ENCODE data around the gene YIF1A.
"Not testable (repeated sequence)": the region's sequence is repeated elsewhere in the genome, so short reads cannot be mapped to it uniquely, and the experiment has no call there.

Gene YIF1A

DNA sequence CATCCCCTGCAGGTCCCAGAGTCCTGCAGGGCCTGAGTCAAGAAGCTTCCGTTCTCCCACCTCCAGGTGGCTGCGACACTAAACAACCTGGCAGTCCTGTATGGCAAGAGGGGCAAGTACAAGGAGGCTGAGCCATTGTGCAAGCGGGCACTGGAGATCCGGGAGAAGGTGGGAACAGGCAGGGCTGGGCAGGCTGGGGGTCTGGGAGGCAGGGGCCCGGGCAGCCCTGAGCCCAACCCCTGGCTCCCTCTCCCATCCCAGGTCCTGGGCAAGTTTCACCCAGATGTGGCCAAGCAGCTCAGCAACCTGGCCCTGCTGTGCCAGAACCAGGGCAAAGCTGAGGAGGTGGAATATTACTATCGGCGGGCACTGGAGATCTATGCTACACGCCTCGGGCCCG is 25.2 kb downstream of the YIF1A start:
- H3K4me1 ChIP-seq (ENCODE audit: control insufficient read depth in 1 of 2, insufficient read depth in 2 of 2, low read length in 2 of 2), result peaks cover 9 to 10% of the 10 kb centered on the region in 2 donors
- H3K9ac ChIP-seq (ENCODE audit: low read depth in 1 of 2, low read length in 2 of 2), result no peak overlapping the region
- H3K36me3 ChIP-seq (ENCODE audit: control insufficient read depth in 1 of 2, insufficient read depth in 2 of 2, low read length in 2 of 2), result peaks cover 16 to 36% of the 10 kb centered on the region in 2 donors
- no peaks in the 10 kb centered on the region for H3K9me3 ChIP-seq (ENCODE audit: control insufficient read depth in 1 of 2, low read length in 2 of 2)
- H3K27me3 ChIP-seq (ENCODE audit: control insufficient read depth in 1 of 2, insufficient read depth in 2 of 2, low read length in 2 of 2), result no peaks in the 10 kb centered on the region
- no peak overlapping the region for H3K27ac ChIP-seq (ENCODE audit: low read depth, low read length)
- H3K4me3 ChIP-seq (ENCODE audit: low read depth in 1 of 2, low read length in 2 of 2), result no peak overlapping the region

DNA sequence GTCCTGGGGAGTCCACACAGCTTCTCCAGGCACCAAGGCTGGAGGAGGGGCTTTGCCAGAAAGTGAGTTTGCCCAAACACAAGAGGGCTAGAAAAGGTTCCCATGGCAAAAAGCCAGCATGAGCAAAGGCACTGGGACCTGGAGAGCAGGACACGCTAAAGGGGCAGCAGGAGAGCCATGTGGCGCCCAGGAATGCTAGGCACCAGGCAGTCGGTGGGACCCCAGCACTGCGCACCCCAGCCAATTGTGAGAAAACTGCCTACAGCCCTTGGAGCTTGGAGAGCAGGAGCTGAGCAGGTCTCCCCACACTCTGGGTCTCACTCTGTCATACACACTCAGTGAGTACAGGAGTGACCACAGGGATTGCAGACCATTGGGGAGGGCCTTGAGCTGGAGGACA is 25.7 kb downstream of the YIF1A start:
- H3K27ac ChIP-seq (ENCODE audit: low read depth, low read length), result no peak overlapping the region

DNA sequence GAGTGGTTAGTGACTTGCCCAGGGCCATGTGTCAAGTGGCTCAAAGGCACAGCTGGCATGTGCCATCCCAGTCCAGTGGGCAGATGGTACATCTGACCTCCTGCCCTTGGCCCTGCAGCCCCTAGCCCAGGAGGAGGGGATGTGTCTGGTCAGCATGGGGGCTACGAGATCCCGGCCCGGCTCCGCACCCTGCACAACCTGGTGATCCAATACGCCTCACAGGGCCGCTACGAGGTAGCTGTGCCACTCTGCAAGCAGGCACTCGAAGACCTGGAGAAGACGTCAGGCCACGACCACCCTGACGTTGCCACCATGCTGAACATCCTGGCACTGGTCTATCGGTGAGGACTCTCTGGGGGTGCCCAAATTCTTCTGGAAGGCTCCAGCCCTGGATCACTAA is 26.2 kb downstream of the YIF1A start:
- Histone ChIP-seq H3K27ac (ENCODE audit: low read depth, low read length) (no peak overlapping the region), H3K9ac (ENCODE audit: low read depth in 1 of 2, low read length in 2 of 2) (no peak overlapping the region), H3K9me3 (ENCODE audit: control insufficient read depth in 1 of 2, low read length in 2 of 2) (no peaks in the 10 kb centered on the region), H3K36me3 (ENCODE audit: control insufficient read depth in 1 of 2, insufficient read depth in 2 of 2, low read length in 2 of 2) (peaks cover 16 to 36% of the 10 kb centered on the region in 2 donors), H3K27me3 (ENCODE audit: control insufficient read depth in 1 of 2, insufficient read depth in 2 of 2, low read length in 2 of 2) (no peaks in the 10 kb centered on the region), H3K4me3 (ENCODE audit: low read depth in 1 of 2, low read length in 2 of 2) (no peak overlapping the region), H3K4me1 (ENCODE audit: control insufficient read depth in 1 of 2, insufficient read depth in 2 of 2, low read length in 2 of 2) (peaks cover 14% of the 10 kb centered on the region in 2 donors)

More for the DNA sequence above, 25.7 kb downstream of the YIF1A start:
- Histone ChIP-seq H3K4me3 (ENCODE audit: low read depth in 1 of 2, low read length in 2 of 2) (no peak overlapping the region), H3K36me3 (ENCODE audit: control insufficient read depth in 1 of 2, insufficient read depth in 2 of 2, low read length in 2 of 2) (peaks cover 16 to 36% of the 10 kb centered on the region in 2 donors), H3K9me3 (ENCODE audit: control insufficient read depth in 1 of 2, low read length in 2 of 2) (no peaks in the 10 kb centered on the region), H3K4me1 (ENCODE audit: control insufficient read depth in 1 of 2, insufficient read depth in 2 of 2, low read length in 2 of 2) (peaks cover 14% of the 10 kb centered on the region in 2 donors), H3K9ac (ENCODE audit: low read depth in 1 of 2, low read length in 2 of 2) (no peak overlapping the region), H3K27me3 (ENCODE audit: control insufficient read depth in 1 of 2, insufficient read depth in 2 of 2, low read length in 2 of 2) (no peaks in the 10 kb centered on the region)

DNA sequence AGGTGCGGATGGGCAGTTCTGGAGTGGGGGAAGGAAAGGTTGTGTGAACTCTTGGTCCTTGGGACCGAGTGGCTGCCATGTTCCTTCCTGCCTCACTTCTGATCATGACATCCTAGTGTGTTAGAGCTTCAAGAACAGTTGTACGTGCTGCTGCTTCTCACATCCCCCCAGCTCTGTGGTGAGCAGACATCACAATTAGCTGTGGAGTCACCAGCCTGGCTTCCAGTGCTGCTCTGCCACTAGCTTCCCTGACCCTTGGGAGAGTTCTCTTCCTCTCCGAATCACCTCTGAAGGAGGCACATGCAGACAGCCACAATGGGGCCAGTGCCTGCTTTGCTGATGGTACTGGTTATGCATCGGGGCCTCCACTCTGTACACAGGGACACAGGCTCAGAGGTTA is 26.8 kb downstream of the YIF1A start:
- Histone ChIP-seq H3K36me3 (ENCODE audit: control insufficient read depth in 1 of 2, insufficient read depth in 2 of 2, low read length in 2 of 2) (peaks cover 16 to 36% of the 10 kb centered on the region in 2 donors), H3K9ac (ENCODE audit: low read depth in 1 of 2, low read length in 2 of 2) (no peak overlapping the region), H3K27ac (ENCODE audit: low read depth, low read length) (no peak overlapping the region), H3K4me3 (ENCODE audit: low read depth in 1 of 2, low read length in 2 of 2) (no peak overlapping the region), H3K9me3 (ENCODE audit: control insufficient read depth in 1 of 2, low read length in 2 of 2) (no peaks in the 10 kb centered on the region), H3K27me3 (ENCODE audit: control insufficient read depth in 1 of 2, insufficient read depth in 2 of 2, low read length in 2 of 2) (peaks cover 0 to under 1% of the 10 kb centered on the region in 2 donors), H3K4me1 (ENCODE audit: control insufficient read depth in 1 of 2, insufficient read depth in 2 of 2, low read length in 2 of 2) (peaks cover 14% of the 10 kb centered on the region in 2 donors)

DNA sequence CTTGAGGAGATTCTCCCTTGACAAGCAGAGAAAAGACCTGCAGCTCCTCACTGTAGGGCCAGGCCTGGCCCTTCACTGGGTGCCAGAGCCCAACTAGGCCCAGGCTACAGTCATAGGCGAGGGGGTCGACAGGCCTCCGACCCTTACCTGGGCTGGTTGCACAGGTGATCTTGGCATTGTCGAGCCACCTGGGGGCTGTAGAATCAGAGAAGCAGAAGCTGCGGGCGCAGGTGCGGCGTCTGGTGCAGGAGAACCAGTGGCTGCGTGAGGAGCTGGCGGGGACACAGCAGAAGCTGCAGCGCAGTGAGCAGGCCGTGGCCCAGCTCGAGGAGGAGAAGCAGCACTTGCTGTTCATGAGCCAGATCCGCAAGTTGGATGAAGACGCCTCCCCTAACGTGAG is 27.4 kb downstream of the YIF1A start:
- Histone ChIP-seq H3K4me1 (ENCODE audit: control insufficient read depth in 1 of 2, insufficient read depth in 2 of 2, low read length in 2 of 2) (peaks cover 9 to 14% of the 10 kb centered on the region in 2 donors), H3K27ac (ENCODE audit: low read depth, low read length) (no peak overlapping the region), H3K9ac (ENCODE audit: low read depth in 1 of 2, low read length in 2 of 2) (no peak overlapping the region), H3K4me3 (ENCODE audit: low read depth in 1 of 2, low read length in 2 of 2) (no peak overlapping the region), H3K36me3 (ENCODE audit: control insufficient read depth in 1 of 2, insufficient read depth in 2 of 2, low read length in 2 of 2) (peaks cover 16 to 36% of the 10 kb centered on the region in 2 donors), H3K27me3 (ENCODE audit: control insufficient read depth in 1 of 2, insufficient read depth in 2 of 2, low read length in 2 of 2) (peaks cover 0 to 4% of the 10 kb centered on the region in 2 donors), H3K9me3 (ENCODE audit: control insufficient read depth in 1 of 2, low read length in 2 of 2) (no peaks in the 10 kb centered on the region)

DNA sequence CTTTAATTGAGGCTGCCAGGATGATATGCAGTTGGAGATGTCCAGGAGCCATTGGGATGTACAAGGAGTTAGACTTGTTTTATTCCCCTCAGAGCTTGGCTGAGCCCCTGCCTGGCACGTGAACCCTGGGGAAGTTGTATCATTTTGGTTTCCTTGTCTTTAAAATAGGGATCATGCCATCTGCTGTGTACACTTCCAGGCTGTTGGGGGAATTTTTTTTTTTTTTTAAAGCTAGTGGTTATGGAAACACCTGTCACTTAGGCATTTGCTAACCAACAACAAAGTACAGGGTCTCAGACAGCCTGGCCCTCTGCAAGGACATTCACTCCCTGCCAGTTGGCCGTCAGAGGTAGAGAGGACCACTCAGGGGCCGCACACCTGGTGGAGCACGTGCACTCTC is 29.0 kb downstream of the YIF1A start:
- H3K4me3 ChIP-seq (ENCODE audit: low read depth in 1 of 2, low read length in 2 of 2), result no peak overlapping the region
- peaks cover 5 to 15% of the 10 kb centered on the region in 2 donors for H3K4me1 ChIP-seq (ENCODE audit: control insufficient read depth in 1 of 2, insufficient read depth in 2 of 2, low read length in 2 of 2)
- H3K9me3 ChIP-seq (ENCODE audit: control insufficient read depth in 1 of 2, low read length in 2 of 2), result no peaks in the 10 kb centered on the region
- H3K36me3 ChIP-seq (ENCODE audit: control insufficient read depth in 1 of 2, insufficient read depth in 2 of 2, low read length in 2 of 2), result peaks cover 16 to 36% of the 10 kb centered on the region in 2 donors
- H3K27me3 ChIP-seq (ENCODE audit: control insufficient read depth in 1 of 2, insufficient read depth in 2 of 2, low read length in 2 of 2), result peaks cover 0 to 4% of the 10 kb centered on the region in 2 donors
- no peak overlapping the region for H3K9ac ChIP-seq (ENCODE audit: low read depth in 1 of 2, low read length in 2 of 2)
- no peak overlapping the region for H3K27ac ChIP-seq (ENCODE audit: low read depth, low read length)

DNA sequence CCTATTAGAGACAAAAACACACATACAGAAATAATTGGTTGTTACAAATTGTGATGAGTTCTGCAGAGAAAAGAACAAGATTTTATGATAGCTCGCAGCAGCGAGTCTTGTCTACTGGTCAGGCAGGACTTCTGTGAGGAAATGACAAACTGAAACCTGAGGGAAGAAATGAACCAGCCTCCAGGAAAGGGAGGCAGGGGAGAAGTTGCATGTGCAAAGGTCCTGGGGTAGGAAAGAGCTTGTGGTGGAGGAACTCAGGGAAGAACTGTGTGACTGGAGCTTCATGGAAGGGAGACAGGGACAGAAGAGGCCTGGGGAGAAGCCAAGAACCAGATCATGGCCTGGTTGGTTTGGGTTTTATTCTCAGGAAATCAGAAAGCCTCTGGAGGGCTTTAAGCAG is 29.7 kb downstream of the YIF1A start:
- H3K9ac ChIP-seq (ENCODE audit: low read depth in 1 of 2, low read length in 2 of 2), result no peak overlapping the region
- H3K36me3 ChIP-seq (ENCODE audit: control insufficient read depth in 1 of 2, insufficient read depth in 2 of 2, low read length in 2 of 2), result peaks cover 15 to 30% of the 10 kb centered on the region in 2 donors
- H3K27me3 ChIP-seq (ENCODE audit: control insufficient read depth in 1 of 2, insufficient read depth in 2 of 2, low read length in 2 of 2), result peaks cover 0 to 4% of the 10 kb centered on the region in 2 donors
- H3K4me3 ChIP-seq (ENCODE audit: low read depth in 1 of 2, low read length in 2 of 2), result no peak overlapping the region
- H3K27ac ChIP-seq (ENCODE audit: low read depth, low read length), result no peak overlapping the region
- no peaks in the 10 kb centered on the region for H3K9me3 ChIP-seq (ENCODE audit: control insufficient read depth in 1 of 2, low read length in 2 of 2)
- H3K4me1 ChIP-seq (ENCODE audit: control insufficient read depth in 1 of 2, insufficient read depth in 2 of 2, low read length in 2 of 2), result peaks cover 5 to 15% of the 10 kb centered on the region in 2 donors

DNA sequence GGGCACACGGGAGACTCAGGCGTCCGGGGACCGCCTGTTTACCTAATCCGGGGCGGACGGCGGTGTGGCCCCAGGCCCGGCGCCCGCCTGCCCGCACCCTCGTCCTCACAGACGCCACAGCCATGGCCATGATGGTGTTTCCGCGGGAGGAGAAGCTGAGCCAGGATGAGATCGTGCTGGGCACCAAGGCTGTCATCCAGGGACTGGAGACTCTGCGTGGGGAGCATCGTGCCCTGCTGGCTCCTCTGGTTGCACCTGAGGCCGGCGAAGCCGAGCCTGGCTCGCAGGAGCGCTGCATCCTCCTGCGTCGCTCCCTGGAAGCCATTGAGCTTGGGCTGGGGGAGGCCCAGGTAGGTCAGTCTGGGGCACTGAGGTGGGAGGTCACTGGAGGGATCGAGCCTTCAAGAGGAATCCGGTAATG is 30.5 kb downstream of the YIF1A start:
- Histone ChIP-seq H3K27me3 (ENCODE audit: control insufficient read depth in 1 of 2, insufficient read depth in 2 of 2, low read length in 2 of 2) (peaks cover 0 to 4% of the 10 kb centered on the region in 2 donors), H3K9me3 (ENCODE audit: control insufficient read depth in 1 of 2, low read length in 2 of 2) (no peaks in the 10 kb centered on the region), H3K36me3 (ENCODE audit: control insufficient read depth in 1 of 2, insufficient read depth in 2 of 2, low read length in 2 of 2) (peaks cover 13 to 23% of the 10 kb centered on the region in 2 donors), H3K4me3 (ENCODE audit: low read depth in 1 of 2, low read length in 2 of 2) (peak overlapping the region; percentile 86 to 91), H3K9ac (ENCODE audit: low read depth in 1 of 2, low read length in 2 of 2) (peak overlapping the region; percentile 79 to 86), H3K27ac (ENCODE audit: low read depth, low read length) (no peak overlapping the region), H3K4me1 (ENCODE audit: control insufficient read depth in 1 of 2, insufficient read depth in 2 of 2, low read length in 2 of 2) (peaks cover 5 to 15% of the 10 kb centered on the region in 2 donors)

DNA sequence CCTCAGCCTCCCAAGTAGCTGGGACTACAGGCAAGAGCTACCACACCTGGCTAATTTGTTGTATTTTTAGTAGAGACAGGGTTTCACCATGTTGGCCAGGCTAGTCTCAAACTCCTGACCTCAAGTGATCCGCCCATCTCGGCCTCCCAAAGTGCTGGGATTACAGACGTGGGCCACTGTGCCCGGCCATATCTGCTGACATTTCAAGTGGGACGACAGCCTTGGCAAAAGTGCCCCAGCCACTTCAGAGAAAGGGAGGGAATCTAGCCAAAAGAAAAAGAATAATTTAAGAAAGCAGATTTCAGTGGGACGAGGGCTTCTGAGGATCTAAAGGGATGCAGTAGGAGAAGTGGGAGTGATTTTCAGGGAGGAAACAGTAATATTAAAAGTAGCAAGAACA is 35.9 kb downstream of the YIF1A start:
- not testable (repeated sequence) for H3K4me1 ChIP-seq (ENCODE audit: control insufficient read depth in 1 of 2, insufficient read depth in 2 of 2, low read length in 2 of 2); H3K9ac ChIP-seq (ENCODE audit: low read depth in 1 of 2, low read length in 2 of 2); H3K9me3 ChIP-seq (ENCODE audit: control insufficient read depth in 1 of 2, low read length in 2 of 2); H3K27ac ChIP-seq (ENCODE audit: low read depth, low read length); H3K27me3 ChIP-seq (ENCODE audit: control insufficient read depth in 1 of 2, insufficient read depth in 2 of 2, low read length in 2 of 2); H3K36me3 ChIP-seq (ENCODE audit: control insufficient read depth in 1 of 2, insufficient read depth in 2 of 2, low read length in 2 of 2); H3K4me3 ChIP-seq (ENCODE audit: low read depth in 1 of 2, low read length in 2 of 2)

DNA sequence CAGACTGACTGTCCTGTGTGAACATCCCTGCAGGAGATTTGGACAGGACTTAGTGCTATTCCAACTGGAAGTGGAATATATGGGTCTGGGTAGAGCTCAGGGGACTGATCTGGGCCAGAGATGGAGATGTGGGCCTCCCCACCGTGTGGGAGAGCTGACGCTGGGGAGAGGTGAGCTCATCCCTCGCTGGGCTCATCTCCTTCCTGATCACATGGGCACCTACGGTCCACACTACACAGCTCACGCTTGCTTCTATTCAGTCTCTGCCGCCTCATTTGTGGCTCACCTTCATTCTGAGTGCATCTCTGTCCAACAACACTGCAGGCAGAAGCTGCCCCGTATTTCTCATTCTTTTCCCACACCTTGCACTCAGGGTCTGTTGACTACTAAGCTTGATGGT is 37.1 kb downstream of the YIF1A start:
- Histone ChIP-seq H3K27me3 (ENCODE audit: control insufficient read depth in 1 of 2, insufficient read depth in 2 of 2, low read length in 2 of 2) (no peaks in the 10 kb centered on the region), H3K4me3 (ENCODE audit: low read depth in 1 of 2, low read length in 2 of 2) (no peak overlapping the region), H3K27ac (ENCODE audit: low read depth, low read length) (no peak overlapping the region), H3K36me3 (ENCODE audit: control insufficient read depth in 1 of 2, insufficient read depth in 2 of 2, low read length in 2 of 2) (peaks cover 0 to 3% of the 10 kb centered on the region in 2 donors), H3K9ac (ENCODE audit: low read depth in 1 of 2, low read length in 2 of 2) (no peak overlapping the region), H3K4me1 (ENCODE audit: control insufficient read depth in 1 of 2, insufficient read depth in 2 of 2, low read length in 2 of 2) (peaks cover 0 to 3% of the 10 kb centered on the region in 2 donors), H3K9me3 (ENCODE audit: control insufficient read depth in 1 of 2, low read length in 2 of 2) (no peaks in the 10 kb centered on the region)

DNA sequence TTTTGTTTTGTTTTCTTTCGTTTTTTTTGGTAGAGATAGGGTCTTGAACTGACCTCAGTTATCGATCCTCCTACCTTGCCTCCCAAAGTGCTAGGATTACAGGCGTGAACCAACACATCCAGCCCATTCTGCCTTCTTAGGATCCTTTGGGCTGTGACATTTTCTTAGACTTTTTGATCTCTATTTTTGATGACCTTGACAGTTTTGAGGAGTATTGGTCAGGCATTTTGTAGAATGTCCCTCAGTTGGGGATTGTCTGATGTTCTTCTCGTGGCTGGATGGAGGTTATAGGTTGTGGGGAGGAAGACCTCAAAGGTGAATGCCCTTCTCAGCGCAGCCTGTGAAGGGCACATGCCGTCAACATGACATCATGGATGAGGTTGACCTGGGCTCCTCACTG is 40.0 kb downstream of the YIF1A start:
- no peak overlapping the region for H3K27ac ChIP-seq (ENCODE audit: low read depth, low read length)
- H3K4me1 ChIP-seq (ENCODE audit: control insufficient read depth in 1 of 2, insufficient read depth in 2 of 2, low read length in 2 of 2), result no peaks in the 10 kb centered on the region
- H3K9me3 ChIP-seq (ENCODE audit: control insufficient read depth in 1 of 2, low read length in 2 of 2), result no peaks in the 10 kb centered on the region
- no peaks in the 10 kb centered on the region for H3K27me3 ChIP-seq (ENCODE audit: control insufficient read depth in 1 of 2, insufficient read depth in 2 of 2, low read length in 2 of 2)
- H3K36me3 ChIP-seq (ENCODE audit: control insufficient read depth in 1 of 2, insufficient read depth in 2 of 2, low read length in 2 of 2), result peaks cover 0 to 10% of the 10 kb centered on the region in 2 donors
- H3K4me3 ChIP-seq (ENCODE audit: low read depth in 1 of 2, low read length in 2 of 2), result no peak overlapping the region
- no peak overlapping the region for H3K9ac ChIP-seq (ENCODE audit: low read depth in 1 of 2, low read length in 2 of 2)

Data from duodenal mucosa (tissue), 2 donors.